Stimulated activated CD8-positive, alpha-beta memory T cell treated with anti-CD3 and anti-CD28 coated beads, Interleukin-12 subunit alpha, Interleukin-12 subunit beta, amount 100 ng/mL, for 1 hour (primary cell): ENCODE measurements around the gene FLG.
"Not testable (repeated sequence)": the region's sequence is repeated elsewhere in the genome, so short reads cannot be mapped to it uniquely, and the experiment has no call there.

Experiments
- DNase-seq: peaks from one replicate; pipeline ENCODE4 v3.0.0-alpha.2; 2020; ENCODE audit warnings: low read depth

Gene FLG

GRCh38 chr1:152256394-152256793 is 68.6 kb downstream of the FLG start:
- DNase-seq = not testable (repeated sequence)
